Prostate gland (tissue), 2 donors: ENCODE measurements around the gene GPATCH8.

Experiments
- CTCF ChIP-seq, 4 experiments: fragments of 200-600 bp in 2 of 4; fragments of 450-650 bp in 2 of 4; sonication (generic) in 2 of 4; IDR thresholded peaks; 1 replicate in 3 of 4; 2 replicates in 1 of 4; pipeline ENCODE4 v1.5.1; 2016 to 2019; ENCODE audit warnings: antibody characterized with exemption in 4 of 4, mild to moderate bottlenecking in 2 of 4, moderate library complexity in 2 of 4
- POLR2A ChIP-seq: fragments of 450-650 bp; IDR thresholded peaks from one replicate; pipeline ENCODE4 v1.6.1; 2016; ENCODE audit warnings: antibody characterized with exemption, mild to moderate bottlenecking

GRCh38 chr17:44527102-44527501 is 23.9 kb upstream of the GPATCH8 start:
- TF ChIP-seq POLR2A, result no peak
- no peak for TF ChIP-seq CTCF (IDR thresholded peaks at IDR 0.05)
